Measurements from ENCODE around the gene CKMT2.
A peak's percentile ranks its signal among the peaks of the same experiment; 100 is the strongest.
"Not testable (repeated sequence)": the region's sequence is repeated elsewhere in the genome, so short reads cannot be mapped to it uniquely, and the experiment has no call there.

Gene CKMT2

GRCh38 chr5:81269751-81270393 is 36.8 kb downstream of the CKMT2 start:
- no peak for DNase-seq (ENCODE audit: low spot score)
- in situ Hi-C loops (cut with MboI; ENCODE audit: low pct_unique_long_range_greater_than_20kb, low sequenced_read_pairs, unreplicated experiment), result no loop called here
- TF ChIP-seq, protein P1, sequence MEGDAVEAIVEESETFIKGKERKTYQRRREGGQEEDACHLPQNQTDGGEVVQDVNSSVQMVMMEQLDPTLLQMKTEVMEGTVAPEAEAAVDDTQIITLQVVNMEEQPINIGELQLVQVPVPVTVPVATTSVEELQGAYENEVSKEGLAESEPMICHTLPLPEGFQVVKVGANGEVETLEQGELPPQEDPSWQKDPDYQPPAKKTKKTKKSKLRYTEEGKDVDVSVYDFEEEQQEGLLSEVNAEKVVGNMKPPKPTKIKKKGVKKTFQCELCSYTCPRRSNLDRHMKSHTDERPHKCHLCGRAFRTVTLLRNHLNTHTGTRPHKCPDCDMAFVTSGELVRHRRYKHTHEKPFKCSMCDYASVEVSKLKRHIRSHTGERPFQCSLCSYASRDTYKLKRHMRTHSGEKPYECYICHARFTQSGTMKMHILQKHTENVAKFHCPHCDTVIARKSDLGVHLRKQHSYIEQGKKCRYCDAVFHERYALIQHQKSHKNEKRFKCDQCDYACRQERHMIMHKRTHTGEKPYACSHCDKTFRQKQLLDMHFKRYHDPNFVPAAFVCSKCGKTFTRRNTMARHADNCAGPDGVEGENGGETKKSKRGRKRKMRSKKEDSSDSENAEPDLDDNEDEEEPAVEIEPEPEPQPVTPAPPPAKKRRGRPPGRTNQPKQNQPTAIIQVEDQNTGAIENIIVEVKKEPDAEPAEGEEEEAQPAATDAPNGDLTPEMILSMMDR (IDR thresholded peaks at IDR 0.05; ENCODE audit: extremely low read depth, insufficient read depth, missing control alignments), result no peak

DNA sequence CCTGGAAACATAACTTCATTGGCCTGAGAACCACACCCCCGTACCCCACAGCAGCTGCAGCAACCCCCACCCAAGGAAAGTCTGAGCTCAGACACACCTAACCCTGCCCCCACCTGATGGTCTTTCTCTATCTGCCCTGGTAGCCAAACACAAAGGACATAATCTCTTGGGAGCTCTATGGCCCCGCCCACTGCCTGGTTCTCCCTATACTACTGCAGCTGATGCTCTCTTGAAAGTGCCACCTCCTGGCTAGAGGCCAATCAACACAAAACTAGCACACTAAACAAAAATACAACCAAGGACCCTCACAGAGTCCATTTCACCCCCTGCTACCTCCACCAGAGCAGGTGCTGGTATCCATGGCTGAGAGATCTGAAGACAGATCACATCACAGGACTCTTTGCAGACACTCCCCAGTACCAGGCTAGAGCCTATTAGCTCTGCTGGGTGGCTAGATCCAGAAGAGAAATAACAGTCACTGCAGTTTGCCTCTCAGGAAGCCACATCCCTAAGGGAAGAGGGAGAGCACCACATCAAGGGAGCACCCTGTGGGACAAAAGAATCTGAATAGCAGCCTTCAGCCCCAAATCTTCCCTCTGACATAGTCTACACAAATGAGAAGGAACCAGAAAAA is 37.4 kb downstream of the CKMT2 start:
- DNase-seq (ENCODE audit: low spot score); in situ Hi-C loops (cut with MboI; ENCODE audit: low pct_unique_long_range_greater_than_20kb, low sequenced_read_pairs, unreplicated experiment): not testable (repeated sequence)

DNA sequence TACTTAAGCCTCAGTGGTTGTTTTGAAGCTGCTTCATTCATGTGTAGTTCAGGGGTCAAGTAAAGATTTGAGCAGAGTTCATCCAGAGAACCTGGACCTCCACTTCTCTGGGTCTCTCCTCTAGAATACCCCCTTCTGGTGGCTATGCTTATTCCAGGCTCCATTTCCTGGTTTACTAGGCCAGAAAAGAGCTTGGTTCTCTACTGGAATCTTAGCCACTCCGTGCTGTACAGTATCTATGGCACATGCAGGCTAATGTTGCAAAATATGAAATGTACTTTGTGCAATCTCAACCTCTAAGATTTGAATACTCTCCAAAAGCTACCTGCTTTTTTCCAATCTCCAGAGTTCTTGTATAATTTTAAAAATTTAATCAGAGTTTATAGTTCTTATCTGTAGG is 50.9 kb downstream of the CKMT2 start:
- TF ChIP-seq, protein P1 (IDR thresholded peaks at IDR 0.05; ENCODE audit: extremely low read depth, insufficient read depth, missing control alignments), result no peak
- DNase-seq (ENCODE audit: low spot score), result no peak

DNA sequence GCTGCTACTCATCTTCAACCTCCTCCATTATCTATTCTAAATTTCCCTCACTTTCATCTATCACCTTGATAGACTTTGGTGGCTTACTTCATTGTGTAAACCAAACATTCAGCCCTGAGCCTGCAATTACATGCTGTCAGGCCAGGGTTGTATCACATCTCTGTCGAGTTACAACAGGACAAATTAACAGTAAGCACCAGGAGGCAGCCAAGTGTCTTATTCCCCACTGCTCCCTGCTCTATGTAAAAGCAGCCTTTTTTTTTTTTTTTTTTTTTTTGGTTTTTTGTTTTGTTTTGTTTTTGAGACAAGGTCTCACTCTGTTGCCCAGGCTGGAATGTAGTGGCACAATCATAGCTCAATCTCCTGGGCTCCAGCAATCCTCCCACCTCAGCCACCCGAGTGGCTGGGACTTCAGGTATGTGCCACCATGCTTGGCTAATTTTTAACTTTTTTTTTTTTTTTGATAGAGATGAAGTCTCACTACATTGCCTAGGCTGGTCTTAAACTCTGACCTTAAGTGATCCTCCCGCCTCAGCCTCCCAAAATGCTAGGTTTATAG is 53.0 kb downstream of the CKMT2 start:
- no peak for DNase-seq (ENCODE audit: low spot score)
- in situ Hi-C loops (cut with MboI; ENCODE audit: low pct_unique_long_range_greater_than_20kb, low sequenced_read_pairs, unreplicated experiment), result no loop called here
- TF ChIP-seq, protein P1 (IDR thresholded peaks at IDR 0.05; ENCODE audit: extremely low read depth, insufficient read depth, missing control alignments), result no peak

More for the DNA sequence above, 50.9 kb downstream of the CKMT2 start:
- in situ Hi-C loops (cut with MboI; ENCODE audit: low pct_unique_long_range_greater_than_20kb, low sequenced_read_pairs, unreplicated experiment), result no loop called here

- in situ Hi-C loops (cut with MboI; ENCODE audit: low pct_unique_long_range_greater_than_20kb, low sequenced_read_pairs, unreplicated experiment), result no loop called here
- TF ChIP-seq, protein P1 (IDR thresholded peaks at IDR 0.05; ENCODE audit: extremely low read depth, insufficient read depth, missing control alignments), result no peak
- peak; percentile 12 for DNase-seq (ENCODE audit: low spot score)
Measured at GRCh38 chr5:81288021-81288433, 54.9 kb downstream of the CKMT2 start.

DNA sequence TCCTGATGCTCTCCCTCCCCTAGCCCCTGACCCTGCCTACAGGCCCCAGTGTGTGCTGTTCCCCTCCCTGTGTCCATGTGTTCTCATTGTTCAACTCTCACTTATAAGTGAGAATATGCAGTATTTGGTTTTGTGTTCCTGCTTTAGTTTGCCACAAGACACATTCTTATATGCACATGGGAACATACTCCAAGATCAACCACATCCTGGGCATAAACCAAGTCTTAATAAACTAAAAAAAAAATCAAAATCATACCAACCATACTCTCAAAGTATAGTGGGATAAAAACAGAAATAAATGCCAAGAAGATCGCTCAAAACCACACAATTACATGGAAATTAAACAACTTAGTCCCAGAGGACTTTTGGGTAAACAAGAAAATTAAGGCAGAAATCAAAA is 57.0 kb downstream of the CKMT2 start:
- DNase-seq (ENCODE audit: low spot score), result no peak
- TF ChIP-seq, protein P1 (IDR thresholded peaks at IDR 0.05; ENCODE audit: extremely low read depth, insufficient read depth, missing control alignments), result no peak
- in situ Hi-C loops (cut with MboI; ENCODE audit: low pct_unique_long_range_greater_than_20kb, low sequenced_read_pairs, unreplicated experiment), result no loop called here

GRCh38 chr5:81292130-81292529 is 59.0 kb downstream of the CKMT2 start:
- TF ChIP-seq, protein P1 (IDR thresholded peaks at IDR 0.05; ENCODE audit: extremely low read depth, insufficient read depth, missing control alignments), result no peak
- no peak for DNase-seq (ENCODE audit: low spot score)
- in situ Hi-C loops (cut with MboI; ENCODE audit: low pct_unique_long_range_greater_than_20kb, low sequenced_read_pairs, unreplicated experiment), result no loop called here

DNA sequence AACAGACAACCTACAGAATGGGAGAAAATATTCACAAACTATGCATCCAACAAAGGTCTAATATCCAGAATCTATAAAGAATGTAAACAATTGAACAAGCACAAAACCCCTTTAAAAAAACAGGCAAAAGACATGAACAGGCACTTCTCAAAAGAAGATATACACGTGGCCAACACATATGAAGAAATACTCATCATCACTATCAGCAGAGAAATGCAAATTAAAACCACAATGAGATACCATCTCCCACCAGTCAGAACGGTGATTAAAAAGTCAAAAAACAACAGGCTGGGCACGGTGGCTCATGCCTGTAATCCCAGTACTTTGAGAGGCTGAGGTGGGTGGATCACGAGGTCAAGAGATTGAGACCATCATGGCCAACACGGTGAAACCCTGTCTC is 60.9 kb downstream of the CKMT2 start:
- DNase-seq (ENCODE audit: low spot score); in situ Hi-C loops (cut with MboI; ENCODE audit: low pct_unique_long_range_greater_than_20kb, low sequenced_read_pairs, unreplicated experiment): not testable (repeated sequence)
